Fibroblast of villous mesenchyme (primary cell): ENCODE measurements around the gene GBA2. TPM values are rescaled to one million over a fixed set of nuclear protein-coding genes. Genes with fewer than 3 reads are reported as not detected.

Experiments used
- DNase-seq: peaks from one replicate; pipeline ENCODE4 v3.0.0-alpha.2; 2010; ENCODE audit warnings: low read depth
- H3K4me3 ChIP-seq: 2 replicates; pipeline ENCODE4 v1.5.1; 2011; ENCODE audit warnings: low read depth, mild to moderate bottlenecking, low read length
- CTCF ChIP-seq: IDR thresholded peaks from 2 replicates; pipeline ENCODE4 v1.5.1; 2012; ENCODE audit warnings: low read depth, mild to moderate bottlenecking, low read length; ENCODE audit not compliant: insufficient read depth
- total RNA-seq: library from RNA; depleted of rRNA; stranded (reverse); fragments of >200 nt; gene quantifications from 2 replicates; pipeline ENCODE4 v1.2.3, GENCODE V29; 2012

The GBA2 gene
- total RNA-seq, 1 donor: 38.4 TPM

- H3K4me3 ChIP-seq: no peak overlapping the region
- no peak for DNase-seq
- no peak for TF ChIP-seq CTCF
These were observed 9.5 kb upstream of the GBA2 start for GRCh38 chr9:35758475-35759050.

- no peak overlapping the region for H3K4me3 ChIP-seq
- no peak for DNase-seq
- no peak for TF ChIP-seq CTCF
These were observed 8.9 kb upstream of the GBA2 start for GRCh38 chr9:35757892-35758275.

- DNase-seq: no peak
- peak overlapping the region; percentile 50 for H3K4me3 ChIP-seq
- TF ChIP-seq CTCF: no peak
These were observed 8.3 kb upstream of the GBA2 start for GRCh38 chr9:35757226-35757891.

- peak; percentile 48 for TF ChIP-seq CTCF
- H3K4me3 ChIP-seq: peak overlapping the region; percentile 50
- DNase-seq: no peak
These were observed 7.5 kb upstream of the GBA2 start for GRCh38 chr9:35756275-35757225.

- TF ChIP-seq CTCF: no peak
- no peak for DNase-seq
- H3K4me3 ChIP-seq: no peak overlapping the region
These were observed 6.0 kb upstream of the GBA2 start for GRCh38 chr9:35755071-35755470.

- no peak within 1 kb of the TSS for H3K4me3 ChIP-seq
- TF ChIP-seq CTCF: no peak
- no peak for DNase-seq
These were observed 5.2 kb upstream of the GBA2 start, which contains the start of gene MSMP for GRCh38 chr9:35754264-35754663. TSS of gene MSMP (minus strand) at chr9:35754276. CDS start at chr9:35754129, 147 bp downstream.
